ENCODE results near the gene ACACA.

Gene ACACA

DNA sequence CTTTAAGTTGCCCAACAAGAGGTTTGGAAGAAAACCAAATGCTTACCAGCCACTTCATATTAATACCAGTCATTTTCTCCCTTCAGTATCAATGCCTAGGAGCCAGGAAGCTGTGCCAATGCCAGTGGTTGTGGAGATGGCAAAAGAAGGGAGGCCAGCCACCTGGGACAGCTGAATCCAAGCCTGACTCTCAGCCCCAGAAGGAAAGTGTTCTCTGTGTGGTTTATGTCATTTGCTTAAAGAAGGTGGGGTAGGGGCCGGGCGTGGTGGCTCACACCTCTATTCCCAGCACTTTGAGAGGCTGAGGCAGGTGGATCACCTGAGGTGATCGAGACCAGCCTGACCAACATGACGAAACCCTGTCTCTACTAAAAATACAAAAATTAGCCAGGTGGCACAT, 17.5 kb downstream of the ACACA start:
- TF ChIP-seq POLR2AphosphoS5 (IDR thresholded peaks at IDR 0.05; ENCODE audit: low read depth, low read length) (no peak), TAF1 (IDR thresholded peaks at IDR 0.05; ENCODE audit: borderline replicate concordance, low read depth, low read length) (no peak), POLR2A (IDR thresholded peaks at IDR 0.05; ENCODE audit: low read depth, low read length) (no peak)
- no peak for FAIRE-seq
- no peak for DNase-seq (ENCODE audit: insufficient read length)

DNA sequence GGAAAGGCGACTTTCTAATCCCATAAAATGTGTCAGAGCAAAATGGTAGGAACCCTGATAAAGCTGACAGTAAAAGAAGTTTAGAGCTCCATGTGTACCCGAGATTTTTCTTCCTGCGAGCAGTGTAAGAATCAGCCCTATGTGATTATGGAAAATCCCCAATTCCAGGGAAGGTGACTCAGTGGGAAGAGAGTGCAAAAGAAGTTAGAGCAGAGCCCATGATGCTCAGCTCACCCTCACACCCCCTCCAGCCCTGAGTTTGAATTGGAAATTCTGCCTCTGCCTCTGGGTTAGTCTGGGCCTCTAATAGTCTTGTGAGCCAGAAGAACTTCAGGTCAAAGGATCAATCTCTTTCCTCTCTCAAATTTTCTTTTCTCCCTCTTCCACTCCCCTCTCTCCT, 18.4 kb downstream of the ACACA start:
- no peak for DNase-seq (ENCODE audit: insufficient read length)
- no peak for TF ChIP-seq POLR2AphosphoS5 (IDR thresholded peaks at IDR 0.05; ENCODE audit: low read depth, low read length)
- no peak for TF ChIP-seq POLR2A (IDR thresholded peaks at IDR 0.05; ENCODE audit: low read depth, low read length)
- TF ChIP-seq TAF1 (IDR thresholded peaks at IDR 0.05; ENCODE audit: borderline replicate concordance, low read depth, low read length) = no peak
- no peak for FAIRE-seq

DNA sequence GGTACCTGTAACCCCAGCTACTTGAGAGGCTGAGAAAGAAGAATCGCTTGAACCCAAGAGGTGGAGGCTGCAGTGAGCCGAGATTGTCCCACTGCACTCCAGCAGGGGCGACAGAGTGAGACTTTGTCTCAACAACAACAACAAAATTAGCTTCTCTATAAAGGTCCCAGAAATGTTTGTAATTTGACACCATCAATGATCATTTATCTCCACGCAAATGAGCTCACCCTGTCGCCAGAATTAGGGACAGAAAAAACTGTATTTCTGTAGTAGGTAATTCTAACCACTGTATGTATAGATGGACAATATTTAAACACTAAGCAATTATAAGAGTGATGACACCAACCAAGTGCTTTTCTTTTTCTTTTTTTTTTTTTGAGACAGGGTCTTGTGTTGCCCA, 20.2 kb downstream of the ACACA start:
- no peak for DNase-seq (ENCODE audit: insufficient read length)
- no peak for TF ChIP-seq POLR2AphosphoS5 (IDR thresholded peaks at IDR 0.05; ENCODE audit: low read depth, low read length)
- no peak for TF ChIP-seq POLR2A (IDR thresholded peaks at IDR 0.05; ENCODE audit: low read depth, low read length)
- TF ChIP-seq TAF1 (IDR thresholded peaks at IDR 0.05; ENCODE audit: borderline replicate concordance, low read depth, low read length) = no peak
- no peak for FAIRE-seq

DNA sequence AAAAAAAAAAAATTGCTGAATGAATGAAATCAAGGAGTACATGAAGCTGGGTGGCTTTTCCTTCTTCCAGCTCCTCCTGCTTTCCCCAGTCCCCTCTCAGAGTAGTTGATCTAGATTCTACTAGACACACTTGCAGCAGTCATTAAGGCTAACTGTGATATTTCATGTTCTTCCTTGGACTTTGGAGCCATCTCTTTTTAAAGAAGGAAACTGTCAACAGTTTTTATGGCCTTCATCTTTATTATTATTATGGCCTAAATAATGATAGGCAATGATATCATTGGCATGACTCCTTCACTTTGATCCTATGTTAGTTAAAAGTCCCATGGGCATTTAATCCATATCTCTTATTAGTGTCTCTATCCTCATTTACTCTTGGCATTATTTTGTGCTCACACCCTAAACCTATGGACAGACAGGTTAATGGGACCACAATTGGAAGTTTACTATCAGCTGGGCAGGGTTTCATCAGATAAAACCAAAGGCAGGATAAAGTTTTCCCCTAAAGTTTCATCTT, 21.1 kb downstream of the ACACA start:
- DNase-seq (ENCODE audit: insufficient read length) = no peak
- TF ChIP-seq TAF1 (IDR thresholded peaks at IDR 0.05; ENCODE audit: borderline replicate concordance, low read depth, low read length) (no peak), POLR2A (IDR thresholded peaks at IDR 0.05; ENCODE audit: low read depth, low read length) (no peak), POLR2AphosphoS5 (IDR thresholded peaks at IDR 0.05; ENCODE audit: low read depth, low read length) (no peak)
- no peak for FAIRE-seq

DNA sequence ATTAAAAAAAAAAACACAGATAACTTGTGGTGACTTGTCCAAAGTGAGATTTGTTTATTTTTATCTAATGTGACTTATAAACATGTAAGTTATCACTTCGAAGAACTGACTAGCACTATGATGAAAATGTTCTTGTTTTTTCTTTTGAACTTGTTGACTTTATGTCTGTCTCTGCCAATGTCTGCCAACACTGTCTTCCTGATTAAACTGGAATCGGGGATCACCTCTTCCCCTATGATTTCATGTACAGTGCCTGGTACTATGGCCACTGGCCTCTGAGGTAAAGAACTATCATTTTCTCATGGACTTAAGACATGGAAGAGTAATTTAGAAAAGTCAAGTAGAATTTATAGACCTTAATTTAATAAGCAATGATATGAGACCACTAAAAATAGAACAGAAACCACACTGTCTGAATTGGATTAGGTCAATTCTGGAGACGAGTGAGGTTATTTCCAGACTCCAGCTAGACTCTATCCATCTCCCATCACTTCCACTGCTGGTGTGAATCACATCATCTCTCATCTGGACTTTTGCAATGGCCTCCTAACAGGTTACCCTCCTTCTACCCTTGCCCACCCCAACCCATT, 22.0 kb downstream of the ACACA start:
- FAIRE-seq (no peak), DNase-seq (ENCODE audit: insufficient read length) (no peak)
- no peak for TF ChIP-seq POLR2AphosphoS5 (IDR thresholded peaks at IDR 0.05; ENCODE audit: low read depth, low read length)

DNA sequence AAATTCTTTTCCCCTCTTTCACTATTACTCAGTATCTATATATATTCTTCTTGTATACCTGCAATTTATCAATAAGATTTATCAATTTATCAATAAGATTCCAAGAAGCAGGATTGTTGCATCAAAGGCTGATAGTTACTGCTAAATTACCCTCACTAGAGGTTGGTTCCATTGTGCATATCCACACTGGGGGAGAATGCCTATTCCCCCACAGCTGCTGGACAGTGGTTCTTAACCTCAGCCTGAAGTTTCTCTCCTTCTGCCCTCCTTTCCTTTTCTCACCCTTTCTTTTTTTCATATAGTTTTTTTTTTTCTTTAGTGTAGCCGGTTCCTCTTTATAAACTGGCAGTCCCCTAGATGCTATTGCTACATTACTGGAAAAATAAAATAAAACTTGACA, 24.6 kb downstream of the ACACA start:
- FAIRE-seq (no peak), DNase-seq (ENCODE audit: insufficient read length) (no peak)
- TF ChIP-seq POLR2AphosphoS5 (IDR thresholded peaks at IDR 0.05; ENCODE audit: low read depth, low read length) (no peak), TAF1 (IDR thresholded peaks at IDR 0.05; ENCODE audit: borderline replicate concordance, low read depth, low read length) (no peak)

DNA sequence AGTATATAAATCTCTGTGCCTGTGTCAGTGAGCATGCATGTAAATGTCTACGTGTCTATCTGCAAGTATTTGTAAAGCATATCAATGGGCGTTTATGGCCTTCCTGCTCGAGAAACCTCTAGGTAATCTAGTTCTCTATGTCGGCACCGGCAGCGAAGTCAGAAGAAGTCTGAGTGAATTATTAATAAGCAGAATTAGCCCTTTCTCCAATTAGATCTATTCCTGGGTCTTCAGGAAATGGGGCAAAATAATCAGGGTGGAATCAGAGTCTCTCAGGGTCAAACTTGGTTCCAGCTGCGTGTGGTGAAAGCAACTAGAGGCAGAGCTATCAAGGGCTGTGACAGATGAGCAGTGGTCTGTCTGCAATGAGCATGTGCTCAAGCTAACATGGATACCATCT, 30.9 kb downstream of the ACACA start, which contains the start of gene C17orf78:
TSS of gene C17orf78 (plus strand) at position 280 of the 400 bp plus-strand sequence. CDS start at position 388, 108 bp downstream.
- FAIRE-seq (no peak), DNase-seq (ENCODE audit: insufficient read length) (no peak)
- TF ChIP-seq TAF1 (IDR thresholded peaks at IDR 0.05; ENCODE audit: borderline replicate concordance, low read depth, low read length) (no peak), POLR2AphosphoS5 (IDR thresholded peaks at IDR 0.05; ENCODE audit: low read depth, low read length) (no peak), POLR2A (IDR thresholded peaks at IDR 0.05; ENCODE audit: low read depth, low read length) (no peak)

DNA sequence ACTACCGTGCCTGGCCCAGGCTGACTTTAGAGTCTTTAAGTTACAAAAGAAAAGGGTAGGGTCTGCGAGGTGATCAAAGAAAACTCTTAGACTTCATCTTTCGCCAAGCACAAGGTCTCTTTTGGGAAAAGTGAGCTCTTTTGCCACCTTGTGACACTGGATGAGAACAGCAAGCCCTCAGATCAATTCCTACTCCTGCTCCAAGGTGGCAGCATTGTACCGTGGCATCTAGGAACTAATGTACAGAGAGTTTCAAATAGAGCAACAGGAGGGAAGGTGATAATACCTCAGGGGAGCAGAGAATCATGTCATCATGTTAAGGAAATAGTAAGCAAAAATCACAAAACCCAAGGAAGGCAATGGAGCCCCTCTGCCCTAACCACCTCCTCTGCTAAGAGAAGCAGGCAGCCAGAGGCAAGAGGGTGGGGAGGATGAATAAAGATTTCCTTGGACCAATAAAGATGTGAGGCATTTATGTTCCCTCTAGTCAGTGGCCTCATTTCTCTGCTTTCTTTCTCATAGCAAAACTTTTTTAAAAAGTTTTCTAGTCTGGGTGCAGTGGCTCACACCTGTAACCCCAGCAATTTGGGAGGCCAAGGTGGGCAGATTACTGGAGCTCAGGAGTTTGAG, 33.0 kb downstream of the ACACA start:
- TF ChIP-seq TAF1 (IDR thresholded peaks at IDR 0.05; ENCODE audit: borderline replicate concordance, low read depth, low read length) = no peak
- TF ChIP-seq POLR2AphosphoS5 (IDR thresholded peaks at IDR 0.05; ENCODE audit: low read depth, low read length) = no peak
- no peak for TF ChIP-seq POLR2A (IDR thresholded peaks at IDR 0.05; ENCODE audit: low read depth, low read length)
- DNase-seq (ENCODE audit: insufficient read length) = peak; percentile 50
- FAIRE-seq = no peak

DNA sequence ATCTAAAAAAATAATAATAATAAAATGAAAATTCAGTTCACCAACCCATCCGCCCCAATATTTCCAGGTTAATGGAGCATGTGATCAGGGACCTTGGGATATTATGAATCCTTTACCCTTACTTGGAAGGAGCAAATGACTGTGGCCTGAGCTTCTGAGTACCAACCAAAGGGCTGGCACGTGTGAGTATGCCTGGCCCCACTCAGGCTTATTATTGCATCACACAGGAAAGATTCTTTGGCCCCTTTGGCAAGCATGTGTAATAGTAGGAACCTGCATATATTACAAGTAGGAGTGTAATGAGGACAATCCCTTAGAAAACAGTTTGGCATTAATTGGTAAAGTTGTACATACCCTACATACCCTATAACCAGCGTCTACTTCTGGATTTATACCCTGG, 38.1 kb downstream of the ACACA start:
- DNase-seq (ENCODE audit: insufficient read length) = no peak
- FAIRE-seq = no peak
- TF ChIP-seq TAF1 (IDR thresholded peaks at IDR 0.05; ENCODE audit: borderline replicate concordance, low read depth, low read length) (no peak), POLR2A (IDR thresholded peaks at IDR 0.05; ENCODE audit: low read depth, low read length) (no peak), POLR2AphosphoS5 (IDR thresholded peaks at IDR 0.05; ENCODE audit: low read depth, low read length) (no peak)

DNA sequence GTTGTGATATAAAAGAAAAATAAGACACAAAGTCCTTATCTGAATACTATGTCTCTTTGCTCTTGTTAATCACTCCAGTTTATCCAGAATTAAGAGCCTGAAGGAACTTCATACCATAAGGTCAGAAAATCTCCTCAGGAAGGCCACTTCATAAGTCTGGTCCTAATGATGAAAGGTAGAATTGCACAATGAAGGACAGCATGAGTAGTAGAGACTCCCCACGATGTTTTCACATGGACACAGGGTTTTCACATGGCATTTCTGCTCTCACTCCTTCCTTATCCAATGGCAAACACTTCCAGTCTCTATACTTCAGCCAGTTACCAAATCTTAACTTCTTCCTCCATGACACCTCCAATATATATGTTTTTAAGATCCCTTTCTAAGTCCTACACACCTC, 41.0 kb downstream of the ACACA start:
- no peak for DNase-seq (ENCODE audit: insufficient read length)
- TF ChIP-seq POLR2A (IDR thresholded peaks at IDR 0.05; ENCODE audit: low read depth, low read length) (no peak), TAF1 (IDR thresholded peaks at IDR 0.05; ENCODE audit: borderline replicate concordance, low read depth, low read length) (no peak), POLR2AphosphoS5 (IDR thresholded peaks at IDR 0.05; ENCODE audit: low read depth, low read length) (no peak)
- FAIRE-seq = no peak

DNA sequence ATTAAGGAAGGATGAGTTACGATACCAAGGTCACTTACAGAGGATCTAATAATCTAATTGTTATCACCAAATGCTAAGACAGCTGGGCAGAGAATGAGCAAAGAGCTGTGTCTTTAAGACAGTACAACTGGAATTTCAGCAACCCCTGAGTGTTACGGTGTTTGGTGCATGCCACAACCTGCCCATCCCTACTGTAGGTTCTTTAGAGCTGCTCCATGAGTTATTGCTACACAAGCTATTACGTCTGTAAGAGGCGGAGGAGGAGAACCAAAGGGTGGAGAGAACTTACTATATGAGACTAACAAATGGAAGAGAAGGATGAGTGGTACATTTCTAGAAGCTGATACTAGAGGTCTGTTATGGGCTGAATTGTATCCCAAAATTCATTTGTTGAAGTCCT, 45.1 kb downstream of the ACACA start:
- TF ChIP-seq POLR2A (IDR thresholded peaks at IDR 0.05; ENCODE audit: low read depth, low read length) (no peak), TAF1 (IDR thresholded peaks at IDR 0.05; ENCODE audit: borderline replicate concordance, low read depth, low read length) (no peak), POLR2AphosphoS5 (IDR thresholded peaks at IDR 0.05; ENCODE audit: low read depth, low read length) (no peak)
- FAIRE-seq (no peak), DNase-seq (ENCODE audit: insufficient read length) (no peak)

DNA sequence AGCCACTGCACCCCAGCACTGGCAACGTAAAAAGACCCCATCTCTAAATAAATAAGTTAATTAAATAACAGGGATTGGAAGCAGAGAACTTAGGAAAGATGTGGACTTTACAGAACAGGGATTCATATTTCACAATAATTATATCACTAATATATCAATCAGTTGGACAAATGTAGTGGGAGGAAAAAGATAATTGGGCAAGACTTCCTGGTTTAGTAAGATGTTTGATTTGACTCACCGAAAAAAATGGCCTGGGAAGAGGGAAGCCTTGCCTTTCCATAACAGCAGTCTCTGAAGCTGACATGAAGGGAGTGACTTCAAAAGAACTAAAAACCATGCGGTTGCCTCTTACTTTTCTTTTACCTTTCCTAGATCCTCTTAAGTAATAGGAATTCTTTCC, 46.0 kb downstream of the ACACA start:
- FAIRE-seq (no peak), DNase-seq (ENCODE audit: insufficient read length) (no peak)
- TF ChIP-seq POLR2A (IDR thresholded peaks at IDR 0.05; ENCODE audit: low read depth, low read length) (no peak), TAF1 (IDR thresholded peaks at IDR 0.05; ENCODE audit: borderline replicate concordance, low read depth, low read length) (no peak), POLR2AphosphoS5 (IDR thresholded peaks at IDR 0.05; ENCODE audit: low read depth, low read length) (no peak)

All from GM12892 (cell line).